ENCODE results near the gene CLGN.
"Not testable (repeated sequence)": the region's sequence is repeated elsewhere in the genome, so short reads cannot be mapped to it uniquely, and the experiment has no call there.

Gene CLGN, protein sequence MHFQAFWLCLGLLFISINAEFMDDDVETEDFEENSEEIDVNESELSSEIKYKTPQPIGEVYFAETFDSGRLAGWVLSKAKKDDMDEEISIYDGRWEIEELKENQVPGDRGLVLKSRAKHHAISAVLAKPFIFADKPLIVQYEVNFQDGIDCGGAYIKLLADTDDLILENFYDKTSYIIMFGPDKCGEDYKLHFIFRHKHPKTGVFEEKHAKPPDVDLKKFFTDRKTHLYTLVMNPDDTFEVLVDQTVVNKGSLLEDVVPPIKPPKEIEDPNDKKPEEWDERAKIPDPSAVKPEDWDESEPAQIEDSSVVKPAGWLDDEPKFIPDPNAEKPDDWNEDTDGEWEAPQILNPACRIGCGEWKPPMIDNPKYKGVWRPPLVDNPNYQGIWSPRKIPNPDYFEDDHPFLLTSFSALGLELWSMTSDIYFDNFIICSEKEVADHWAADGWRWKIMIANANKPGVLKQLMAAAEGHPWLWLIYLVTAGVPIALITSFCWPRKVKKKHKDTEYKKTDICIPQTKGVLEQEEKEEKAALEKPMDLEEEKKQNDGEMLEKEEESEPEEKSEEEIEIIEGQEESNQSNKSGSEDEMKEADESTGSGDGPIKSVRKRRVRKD

DNA sequence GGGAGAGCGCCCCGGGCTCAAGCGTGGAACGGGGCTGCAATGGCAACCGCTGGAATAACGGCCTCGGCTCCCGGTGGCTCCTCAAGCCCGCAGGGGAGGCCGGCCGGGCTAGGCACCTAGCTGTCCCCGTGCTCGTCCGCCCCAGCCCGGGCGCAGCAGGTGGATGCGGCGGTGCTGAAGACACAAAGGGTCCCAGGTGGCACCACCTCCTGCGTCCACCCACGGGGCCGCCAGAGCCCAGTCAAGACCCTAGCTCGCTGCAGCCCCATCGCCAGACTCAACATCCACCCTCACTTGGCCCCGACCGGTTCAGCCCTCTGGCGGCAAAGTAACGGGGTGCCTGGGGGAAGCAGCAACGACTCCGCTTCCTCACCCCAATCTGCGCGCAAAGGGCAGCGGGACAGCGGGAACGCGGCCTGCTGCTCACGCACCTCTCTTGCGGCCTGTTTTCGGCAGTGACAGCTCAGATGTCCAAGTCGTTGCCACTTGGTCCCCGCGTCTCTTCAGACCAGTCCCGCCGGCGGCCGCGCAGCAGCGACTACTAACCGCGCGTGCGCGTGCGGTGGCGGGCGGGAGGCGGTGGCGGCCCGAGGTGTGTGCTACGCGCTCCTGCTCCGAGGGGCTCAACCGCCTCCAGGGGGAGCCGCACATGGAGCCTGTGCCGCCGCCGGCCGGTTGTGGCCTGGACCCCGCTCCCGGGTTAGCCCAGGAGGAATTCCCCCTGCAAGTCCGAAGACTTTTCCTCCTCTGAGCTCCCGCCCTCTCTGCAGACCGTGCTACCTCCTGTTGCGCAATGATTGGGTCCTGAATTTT lies at the start of gene CLGN:
CLGN (minus strand) TSS at position 543 of the 813 bp plus-strand sequence. CDS start 14,570 bp downstream, outside the sequence.
- peak; percentile 21 to 22 for DNase-seq

DNA sequence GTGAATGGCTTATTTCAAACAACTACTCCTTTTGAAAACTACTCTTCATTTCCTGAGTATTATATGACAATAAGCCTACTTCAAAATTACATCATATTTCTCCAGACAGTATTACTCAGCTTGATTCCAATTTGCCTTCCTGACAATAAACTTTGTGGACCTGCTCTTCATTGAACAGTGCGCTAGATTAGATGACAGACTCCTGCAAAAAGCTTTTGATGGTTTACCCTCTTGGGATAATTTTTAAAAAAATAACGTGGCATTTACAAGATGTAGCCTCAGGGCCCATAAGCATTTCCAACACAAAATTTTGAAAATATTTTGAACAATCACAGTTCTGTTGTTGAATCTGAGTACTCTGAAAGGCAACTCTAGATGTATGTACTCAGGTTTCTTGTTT lies 44.7 kb upstream of the CLGN start:
- no peak for DNase-seq

DNA sequence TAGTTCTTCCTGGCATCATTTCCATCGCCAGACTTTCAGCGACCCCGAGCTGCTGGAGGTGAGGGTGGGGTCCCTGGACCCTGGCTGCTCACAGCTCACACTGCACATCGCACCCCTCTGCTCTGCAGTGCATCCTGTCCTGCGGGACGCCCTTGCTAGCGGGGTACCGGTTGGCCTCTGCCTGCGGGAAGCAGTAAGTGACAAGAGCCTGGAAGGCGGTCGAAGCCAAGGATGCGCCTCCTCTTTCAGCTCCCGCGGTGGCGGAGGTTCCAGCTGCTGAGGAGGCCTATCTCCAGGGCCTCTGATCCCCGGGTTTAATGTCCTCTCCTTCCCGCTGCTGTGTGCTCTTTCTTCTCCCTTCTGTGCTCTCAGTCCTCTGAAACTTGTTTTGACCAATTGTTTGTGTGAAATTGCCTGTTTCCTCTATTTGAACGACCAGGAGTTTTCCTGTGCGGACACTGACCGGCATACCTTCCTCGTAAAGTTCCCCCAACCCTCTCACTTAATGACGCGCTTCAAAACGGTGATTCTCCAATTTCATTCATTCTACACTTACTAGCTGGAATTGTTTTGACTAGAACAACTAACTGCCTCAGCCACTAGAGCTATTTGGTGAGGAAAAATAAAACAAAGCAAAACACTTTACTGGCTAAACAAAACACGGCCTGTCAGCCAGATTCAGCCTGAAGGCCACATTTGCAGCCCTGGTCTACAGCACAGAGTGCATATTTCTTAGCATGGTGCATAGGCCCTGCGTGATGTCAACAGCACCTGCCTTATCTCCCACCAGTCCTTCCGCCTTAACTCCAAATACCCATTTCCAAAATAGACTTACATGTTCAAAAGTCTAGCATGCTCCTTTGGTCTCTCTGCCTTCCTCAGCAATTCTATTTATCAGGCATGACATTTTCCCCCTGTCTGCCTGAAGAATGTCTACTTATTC lies 42.6 kb upstream of the CLGN start:
- DNase-seq, result no peak

DNA sequence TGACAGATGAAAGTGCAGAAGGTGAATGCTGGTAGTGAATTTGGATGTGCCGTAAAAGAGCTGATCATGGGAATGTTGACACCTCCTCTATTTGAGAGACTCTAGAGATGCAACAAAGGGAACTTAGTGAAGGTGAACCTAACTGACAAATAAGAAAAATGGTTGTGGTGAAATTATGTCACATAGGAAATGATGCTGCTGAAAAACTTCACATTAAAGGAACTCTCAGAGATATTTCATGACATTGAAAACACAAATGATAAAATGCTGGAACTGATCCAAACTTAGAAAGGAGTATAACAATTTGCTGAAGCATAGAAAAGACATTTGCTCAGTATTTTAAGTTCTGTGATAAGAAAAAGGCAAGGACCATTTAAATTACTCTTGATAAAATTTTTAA lies 38.7 kb upstream of the CLGN start:
- DNase-seq, result no peak

DNA sequence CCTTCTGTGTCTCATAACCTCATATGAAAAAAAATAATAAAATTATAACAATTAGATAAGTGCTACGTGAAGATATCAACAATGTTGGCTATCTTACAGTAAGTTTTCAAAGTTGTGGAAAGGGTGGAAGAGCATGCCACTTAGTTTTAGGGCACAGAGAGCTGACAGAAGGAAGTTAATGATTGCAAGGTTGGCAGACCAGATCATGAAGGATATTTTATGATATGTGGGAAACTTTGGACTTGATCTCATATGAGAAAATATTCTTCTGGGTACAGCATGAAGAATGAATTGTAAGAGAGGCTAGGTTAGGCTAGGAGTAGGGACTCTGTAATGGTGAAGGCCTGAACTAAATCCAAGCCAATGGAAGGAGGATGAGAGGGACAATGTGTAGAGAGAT lies 36.2 kb upstream of the CLGN start:
- DNase-seq, result no peak

DNA sequence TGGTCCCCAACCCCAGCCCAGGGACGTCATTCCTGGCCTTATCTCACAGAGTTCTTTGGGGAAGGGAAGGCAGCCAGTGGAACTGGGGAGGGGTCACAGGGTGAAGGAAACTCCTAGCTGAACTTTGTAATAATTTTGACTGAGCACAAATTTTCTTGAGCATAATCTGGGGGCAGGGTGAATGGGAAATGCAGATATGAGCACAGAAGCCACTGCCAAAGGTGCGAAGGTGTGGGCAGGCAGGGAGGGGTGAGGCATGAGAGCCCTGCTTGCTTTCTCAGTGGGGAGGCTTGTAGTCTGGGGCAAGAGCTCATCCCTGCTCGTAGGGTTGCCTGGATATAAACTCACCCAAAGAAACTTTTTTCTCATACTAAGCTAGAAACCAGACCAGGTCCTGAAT lies 35.7 kb upstream of the CLGN start:
- no peak for DNase-seq

DNA sequence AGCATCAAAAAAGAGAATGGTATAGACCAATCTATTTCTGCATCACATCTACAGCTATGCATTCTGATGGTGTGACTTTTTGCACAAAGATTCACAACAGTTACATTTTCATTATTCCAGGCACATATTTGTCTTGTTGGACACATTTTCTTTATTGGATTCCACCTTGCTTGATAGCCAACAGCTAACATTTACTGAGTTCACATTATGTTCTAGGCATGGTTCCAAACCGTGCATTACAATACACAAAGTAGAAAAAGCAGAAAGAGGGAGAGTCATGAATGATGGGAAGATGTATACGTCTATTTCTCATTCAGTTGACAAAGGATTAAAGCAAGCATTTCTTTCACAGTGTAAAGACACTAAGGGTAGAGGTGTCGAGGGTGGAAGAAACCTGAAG lies 22.9 kb upstream of the CLGN start:
- DNase-seq, result no peak

DNA sequence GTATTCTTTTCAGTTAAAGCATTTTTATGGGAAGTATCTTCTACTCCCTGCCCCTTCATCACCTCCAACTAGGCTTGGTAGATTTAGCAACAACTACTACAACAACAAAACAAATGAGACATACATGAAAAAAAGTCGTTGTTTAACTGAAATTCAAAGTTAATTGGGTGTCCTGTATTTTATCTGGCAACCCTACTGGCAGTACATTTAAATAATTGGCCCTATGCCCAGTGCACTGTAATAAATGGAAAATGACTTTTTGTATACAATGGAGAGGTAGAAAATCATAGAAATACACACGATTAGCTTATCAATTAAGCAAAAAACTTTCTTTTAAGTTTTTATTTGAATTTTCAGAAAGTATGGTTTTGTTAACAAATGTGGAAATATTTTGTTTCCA lies 21.4 kb upstream of the CLGN start:
- DNase-seq, result no peak

DNA sequence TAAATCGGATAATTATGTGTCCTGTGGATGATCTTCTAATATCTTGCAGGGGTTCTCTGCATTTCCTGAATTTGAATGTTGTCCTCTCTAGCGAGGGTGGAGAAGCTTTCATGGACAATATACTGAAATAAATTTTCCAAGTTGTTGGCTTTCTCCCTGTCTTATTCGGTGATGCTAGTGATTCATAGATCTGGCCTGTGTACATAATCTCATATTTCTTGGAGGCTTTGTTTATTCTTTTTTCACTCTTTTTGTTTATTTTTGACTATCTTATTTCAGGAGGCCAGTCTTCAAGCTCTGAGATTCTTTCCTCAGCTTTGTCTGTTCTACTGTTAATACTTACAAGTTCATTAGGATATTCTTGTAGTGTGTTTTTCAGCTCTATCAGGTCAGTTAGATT lies 20.7 kb upstream of the CLGN start:
- DNase-seq, result no peak

DNA sequence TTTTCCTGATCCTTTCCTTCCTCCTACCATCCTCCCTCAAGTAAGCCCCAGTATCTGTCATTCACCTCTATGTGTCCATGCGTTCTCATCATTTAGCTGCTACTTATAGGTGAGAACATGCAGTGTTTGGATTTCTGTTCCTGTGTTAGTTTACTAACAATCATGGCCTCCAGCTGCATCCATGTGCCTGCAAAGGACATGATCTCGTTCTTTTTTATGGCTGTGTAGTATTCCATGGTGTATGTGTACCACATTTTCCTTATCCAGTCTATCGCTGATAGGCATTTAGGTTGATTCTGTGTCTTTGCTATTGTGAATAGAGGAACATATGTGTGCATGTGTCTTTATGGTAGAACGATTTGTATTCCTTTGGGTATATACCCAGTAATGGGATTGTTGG lies 16.9 kb upstream of the CLGN start:
- not testable (repeated sequence) for DNase-seq

DNA sequence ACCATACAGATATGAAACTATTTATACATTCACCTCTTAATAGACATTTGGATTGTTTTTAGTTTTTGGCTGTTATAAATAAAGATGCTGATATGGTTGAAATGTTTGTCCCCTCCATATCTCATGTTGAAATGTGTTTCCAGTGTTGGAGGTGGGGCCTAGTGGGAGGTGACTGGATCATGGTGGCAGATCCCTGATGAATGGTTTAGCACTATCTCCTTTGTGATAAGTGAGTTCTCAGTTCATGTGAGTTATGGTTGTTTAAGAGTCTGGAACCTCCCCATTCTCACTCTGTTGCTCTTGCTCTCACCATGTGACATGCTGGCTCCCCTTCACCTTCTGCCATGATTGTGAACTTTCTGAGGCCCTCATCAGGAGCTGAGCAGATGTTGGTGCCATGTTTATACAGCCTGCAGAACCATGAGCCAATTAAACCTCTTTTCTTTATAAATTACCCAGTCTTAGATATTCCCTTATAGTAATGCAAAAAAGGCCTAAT lies 12.2 kb upstream of the CLGN start:
- DNase-seq, result no peak

DNA sequence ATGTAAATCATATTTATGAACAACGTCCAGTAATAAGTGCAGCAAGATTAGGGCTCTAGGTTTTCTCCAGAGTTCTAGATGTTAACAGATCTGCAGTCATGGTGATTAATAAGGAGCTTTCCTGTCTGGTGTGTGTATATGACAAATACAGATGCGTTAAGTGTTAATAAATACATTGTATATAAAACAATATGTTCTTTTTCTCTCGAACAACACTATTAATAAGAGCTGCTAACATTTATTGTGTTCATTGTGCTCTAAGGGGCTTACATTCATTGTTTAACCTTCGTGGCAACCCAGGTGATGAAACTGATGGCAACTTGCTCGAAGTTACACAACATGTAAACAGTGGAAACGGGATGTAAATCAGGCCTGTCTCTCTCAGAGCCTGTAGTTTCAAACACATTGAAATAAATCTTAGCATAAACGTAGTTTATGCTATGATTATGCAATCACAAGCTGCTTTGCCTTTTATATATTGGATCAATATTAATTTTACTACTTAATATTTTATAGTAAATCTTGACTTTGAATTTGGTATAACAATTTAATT lies 547 bp upstream of the CLGN start:
- DNase-seq, result no peak

DNA sequence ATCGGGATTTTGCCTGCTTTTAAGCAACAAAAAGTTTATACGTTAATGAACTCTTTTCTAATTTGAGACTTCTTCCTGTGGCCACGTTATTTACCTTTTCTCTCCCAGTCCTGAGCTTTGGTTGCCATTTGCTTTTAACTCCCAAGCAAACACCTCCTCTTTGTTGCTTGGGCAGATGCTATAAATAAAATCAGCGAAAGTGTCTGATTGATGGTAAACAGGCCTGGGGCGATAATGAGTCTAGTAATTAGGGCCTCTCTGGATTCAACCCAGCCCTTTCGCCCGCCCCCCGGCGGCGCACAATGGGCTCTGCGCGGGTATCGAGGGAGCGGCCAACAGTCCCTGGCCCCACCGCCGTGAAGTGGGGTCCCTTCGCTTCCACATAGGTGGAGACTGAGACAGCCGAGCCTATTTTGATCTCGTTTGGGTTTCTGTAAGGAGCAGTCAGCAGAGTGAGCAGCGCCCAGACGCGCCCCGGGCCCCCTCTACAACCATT lies 790 bp downstream of the CLGN start:
- DNase-seq, result no peak

DNA sequence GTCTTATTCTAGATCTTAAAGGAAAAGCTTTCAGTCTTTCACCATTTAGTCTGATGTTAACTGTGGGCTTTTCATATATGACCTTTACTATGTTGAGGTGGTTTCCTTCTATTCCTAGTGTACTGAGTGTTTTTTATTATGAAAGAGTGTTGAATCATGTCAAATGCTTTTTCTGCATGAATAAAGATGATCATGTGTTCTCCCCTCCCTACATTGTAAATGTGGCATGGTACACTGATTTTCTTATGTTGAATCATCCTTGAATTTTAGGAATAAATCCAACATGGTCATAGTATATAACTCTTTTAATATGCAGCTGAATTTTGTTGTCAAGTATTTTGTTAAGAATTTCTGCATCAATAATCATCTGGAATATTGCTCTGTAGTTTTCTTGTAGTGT lies 4.3 kb downstream of the CLGN start:
- DNase-seq, result no peak

DNA sequence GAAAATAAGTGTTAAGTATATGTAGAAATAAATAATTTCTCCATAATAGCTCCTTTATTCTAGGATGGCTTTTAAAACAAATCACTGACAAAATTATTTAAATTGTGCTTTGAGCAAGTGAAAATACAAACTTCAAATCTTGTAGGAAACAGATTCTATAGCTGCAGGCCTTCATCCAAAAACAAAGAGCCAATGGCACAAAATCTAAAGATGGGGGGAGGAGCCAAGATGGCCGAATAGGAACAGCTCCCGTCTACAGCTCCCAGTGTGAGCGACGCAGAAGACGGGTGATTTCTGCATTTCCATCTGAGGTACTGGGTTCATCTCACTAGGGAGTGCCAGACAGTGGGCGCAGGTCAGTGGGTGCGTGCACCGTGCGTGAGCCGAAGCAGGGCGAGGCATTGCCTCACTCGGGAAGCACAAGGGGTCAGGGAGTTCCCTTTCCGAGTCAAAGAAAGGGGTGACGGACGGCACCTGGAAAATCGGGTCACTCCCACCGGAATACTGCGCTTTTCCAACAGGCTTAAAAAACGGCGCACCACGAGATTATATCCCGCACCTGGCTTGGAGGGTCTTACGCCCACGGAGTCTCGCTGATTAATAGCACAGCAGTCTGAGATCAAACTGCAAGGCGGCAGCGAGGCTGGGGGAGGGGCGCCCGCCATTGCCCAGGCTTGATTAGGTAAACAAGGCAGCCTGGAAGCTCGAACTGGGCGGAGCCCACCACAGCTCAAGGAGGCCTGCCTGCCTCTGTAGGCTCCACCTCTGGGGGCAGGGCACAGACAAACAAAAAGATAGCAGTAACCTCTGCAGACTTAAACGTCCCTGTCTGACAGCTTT lies 14.1 kb downstream of the CLGN start:
- not testable (repeated sequence) for DNase-seq

DNA sequence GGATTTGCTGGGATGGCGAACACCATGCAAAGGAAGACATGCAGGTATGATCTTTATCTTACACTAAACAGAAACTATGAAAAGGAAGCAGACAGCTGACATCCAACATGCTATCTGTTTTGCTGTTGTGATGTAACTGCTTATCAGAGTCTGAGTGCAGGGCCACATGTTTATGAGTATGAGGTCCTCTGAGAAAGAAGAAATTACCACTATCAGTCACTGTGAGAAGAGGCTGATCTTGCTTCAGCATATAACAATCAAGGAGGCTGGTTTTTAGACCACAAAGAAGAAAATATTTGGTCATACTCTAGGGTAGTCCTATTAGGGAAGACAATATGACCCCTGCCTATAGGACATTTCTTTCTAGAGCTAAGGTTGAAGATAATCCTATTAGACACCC lies 18.5 kb downstream of the CLGN start:
- no peak for DNase-seq

DNA sequence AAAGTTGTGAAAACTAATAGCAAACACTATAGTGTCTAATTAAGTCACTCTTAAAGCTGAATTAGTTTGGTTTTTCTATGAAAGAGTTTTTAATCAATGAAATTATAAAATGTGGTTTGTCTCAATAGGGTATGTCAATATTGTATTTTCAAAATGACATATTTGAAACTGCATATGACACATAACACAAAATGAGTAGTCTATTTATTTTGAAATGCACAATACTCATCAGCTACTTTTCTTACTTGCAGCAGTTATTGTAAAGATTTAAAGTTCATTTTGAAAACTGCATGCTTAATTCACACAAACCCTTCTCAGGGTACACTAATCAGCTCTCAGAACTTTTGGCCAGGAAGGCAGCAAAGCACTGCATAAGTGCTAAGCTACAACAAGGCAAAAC lies 21.2 kb downstream of the CLGN start:
- DNase-seq, result no peak

DNA sequence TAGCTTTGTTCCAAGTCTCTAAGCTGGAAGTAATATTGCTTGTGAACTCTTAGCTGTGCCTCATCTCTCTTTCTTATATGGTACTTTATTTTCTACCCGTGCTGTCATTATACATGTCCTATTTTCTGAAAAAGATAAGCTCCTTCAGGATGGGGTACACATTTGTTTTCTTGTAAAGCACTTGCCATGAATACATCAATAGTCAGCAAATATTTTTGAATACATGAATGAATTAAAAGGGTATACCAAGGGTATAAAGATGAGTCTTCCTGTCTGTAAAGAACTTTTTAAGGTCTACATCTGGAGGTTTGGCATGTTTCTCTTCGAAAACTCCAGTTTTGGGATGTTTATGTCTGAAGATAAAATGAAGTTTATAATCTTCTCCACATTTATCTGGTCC lies 27.3 kb downstream of the CLGN start:
- no peak for DNase-seq

DNA sequence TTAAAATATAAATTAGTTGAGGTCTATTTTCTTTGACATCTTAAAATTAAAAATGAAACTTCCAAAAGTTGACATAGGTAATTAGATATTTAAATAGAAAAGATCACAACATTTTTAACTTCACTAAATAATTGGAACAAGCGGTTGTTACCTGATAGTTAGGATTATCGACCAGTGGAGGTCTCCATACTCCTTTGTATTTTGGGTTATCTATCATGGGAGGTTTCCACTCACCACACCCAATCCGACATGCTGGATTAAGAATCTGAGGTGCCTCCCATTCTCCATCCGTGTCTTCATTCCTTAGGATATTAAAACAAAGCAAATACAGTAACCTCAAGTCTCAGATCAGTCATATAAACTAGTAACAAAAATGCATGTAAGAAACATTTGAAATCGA lies 31.8 kb downstream of the CLGN start:
- DNase-seq, result no peak

DNA sequence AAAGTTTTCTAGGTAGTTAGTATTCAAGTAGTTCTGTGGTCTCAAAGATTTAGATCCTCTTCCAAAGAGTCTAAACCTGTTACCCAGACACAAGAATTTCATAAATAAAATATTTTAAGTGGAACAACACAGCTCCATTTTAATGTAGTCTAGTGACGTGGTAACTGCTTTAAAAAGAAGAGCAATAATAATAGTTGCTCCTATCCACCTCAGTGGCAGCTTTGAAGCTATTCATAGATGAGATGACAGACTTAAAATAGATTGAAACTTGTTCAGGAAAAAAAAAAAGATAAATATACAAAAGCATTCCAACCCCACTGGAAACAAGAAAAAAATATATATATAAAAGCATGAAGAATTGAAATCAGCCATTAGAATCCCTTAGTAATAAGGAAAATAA lies 39.4 kb downstream of the CLGN start:
- no peak for DNase-seq

DNA sequence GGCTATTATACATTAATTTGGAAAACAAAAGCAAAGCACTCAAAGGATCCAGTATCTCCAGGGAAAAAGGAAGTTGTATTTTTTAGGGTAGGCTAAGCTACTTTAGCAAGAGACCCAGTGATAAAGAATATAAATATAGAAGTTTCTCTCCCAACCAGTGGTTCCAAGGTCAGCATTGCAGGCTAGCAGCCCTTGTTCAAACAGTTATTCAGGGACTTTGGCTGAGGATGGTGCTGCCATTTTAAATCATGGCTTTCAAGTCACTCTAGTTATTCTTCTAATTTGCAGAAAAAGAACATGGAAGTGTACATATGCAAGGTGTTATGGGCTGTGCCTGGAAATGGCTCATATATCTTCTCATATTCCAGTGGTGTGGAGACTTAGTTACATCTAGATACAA lies 44.7 kb downstream of the CLGN start:
- DNase-seq, result no peak

All from CD4-positive, alpha-beta T cell treated with Interferon alpha-2 for 1 hour (primary cell).